ENCODE measurements around the gene THAP7.

THAP7 gene

DNA sequence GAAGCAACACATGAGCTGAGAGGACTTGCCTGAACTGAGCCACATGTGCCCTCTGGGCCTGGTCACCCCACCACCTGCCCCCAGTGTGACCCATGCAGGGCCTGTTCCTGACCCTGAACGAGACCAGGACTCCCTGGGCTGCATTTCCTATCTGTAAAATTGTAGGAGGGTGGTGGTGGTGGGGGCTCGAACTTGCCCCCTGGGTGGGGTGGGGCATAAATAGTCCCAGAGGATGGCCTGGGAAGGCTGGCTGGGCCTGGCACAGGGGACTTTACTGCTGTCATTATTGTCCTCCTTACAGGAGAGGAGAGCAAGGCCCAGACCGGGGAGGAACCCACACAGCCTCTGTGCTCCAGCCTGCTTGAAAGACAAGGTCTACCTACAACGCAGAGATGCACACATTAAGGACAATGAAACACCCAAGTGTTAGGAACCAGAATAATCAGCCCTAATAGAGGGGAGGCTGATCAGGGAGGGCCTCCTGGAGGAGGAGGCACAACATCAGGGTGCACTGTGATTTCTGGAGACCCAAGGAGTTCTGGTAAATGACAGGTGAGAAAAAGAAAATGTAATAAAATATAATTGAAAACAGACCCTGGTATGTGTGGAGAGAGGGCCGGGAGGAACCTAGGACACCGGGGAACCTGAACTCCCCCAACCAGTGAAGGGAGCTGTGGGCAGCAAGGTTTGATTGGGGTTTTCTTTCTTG, 37.7 kb downstream of the THAP7 start:
- no peak for DNase-seq (ENCODE audit: low read depth)

- no peak for DNase-seq (ENCODE audit: low read depth)
Observed at GRCh38 chr22:20963201-20964052, 38.5 kb downstream of the THAP7 start.

DNA sequence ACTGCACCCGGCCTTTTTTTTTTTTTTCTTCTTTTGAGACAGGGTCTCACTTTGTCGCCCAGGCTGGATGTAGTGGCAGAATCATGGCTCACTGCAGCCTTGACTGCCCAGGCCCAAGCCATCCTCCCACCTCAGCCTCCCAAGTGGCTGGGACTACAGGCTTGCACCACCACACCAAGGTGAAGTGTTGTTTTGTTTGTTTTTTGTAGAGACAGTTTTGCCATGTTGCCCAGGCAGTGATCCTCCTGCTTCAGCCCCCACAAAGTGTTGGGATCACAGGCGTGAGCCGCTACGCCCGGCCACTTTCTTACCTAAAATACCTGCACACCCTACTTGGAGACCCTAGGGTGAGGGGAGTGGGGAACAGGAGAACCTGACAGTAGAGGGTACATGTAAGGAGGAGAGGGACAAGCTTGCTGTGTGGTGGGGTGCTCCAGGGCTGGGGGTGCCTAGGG, 39.4 kb downstream of the THAP7 start:
- no peak for DNase-seq (ENCODE audit: low read depth)

- no peak for DNase-seq (ENCODE audit: low read depth)
Observed at GRCh38 chr22:20960609-20961008, 41.3 kb downstream of the THAP7 start.

DNA sequence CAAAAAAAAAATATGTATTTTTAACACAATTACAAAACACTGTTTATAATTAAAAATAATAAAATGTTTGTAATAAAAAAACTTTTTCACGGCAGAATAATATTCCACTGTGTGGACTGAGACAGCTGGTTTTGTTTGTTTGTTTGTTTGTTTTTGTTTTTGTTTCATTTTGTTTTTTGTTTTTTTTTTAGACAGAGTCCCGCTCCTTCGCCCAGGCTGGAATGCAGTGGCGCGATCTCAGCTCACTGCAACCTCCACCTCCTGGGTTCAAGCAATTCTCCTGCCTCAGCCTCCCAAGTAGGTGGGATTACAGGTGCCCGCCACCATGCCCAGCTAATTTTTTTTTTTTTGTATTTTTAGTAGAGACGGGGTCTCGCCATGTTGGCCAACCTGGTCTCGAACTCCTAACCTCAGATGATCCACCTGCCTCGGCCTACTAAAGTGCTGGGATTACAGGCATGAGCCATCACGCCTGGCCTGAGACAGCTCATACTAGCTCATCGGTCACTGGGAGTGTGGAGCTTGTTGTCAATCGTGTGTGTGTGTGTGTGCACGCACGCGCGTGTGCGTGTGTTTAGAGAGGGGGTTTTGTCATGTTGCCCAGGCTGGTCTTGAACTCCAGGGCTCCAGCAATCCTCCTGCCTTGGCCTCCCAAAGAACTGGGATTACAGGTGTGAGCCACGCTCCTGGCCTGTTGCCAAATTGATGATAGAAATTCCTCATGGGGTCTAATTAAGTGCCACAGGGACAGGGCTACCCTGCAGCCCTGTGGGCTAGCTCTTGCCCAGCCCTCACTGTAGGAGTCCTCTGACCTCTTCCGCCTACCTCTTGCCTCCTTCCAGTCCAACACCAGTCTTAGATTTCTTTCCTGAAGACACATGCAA, 42.1 kb downstream of the THAP7 start:
- no peak for DNase-seq (ENCODE audit: low read depth)

DNA sequence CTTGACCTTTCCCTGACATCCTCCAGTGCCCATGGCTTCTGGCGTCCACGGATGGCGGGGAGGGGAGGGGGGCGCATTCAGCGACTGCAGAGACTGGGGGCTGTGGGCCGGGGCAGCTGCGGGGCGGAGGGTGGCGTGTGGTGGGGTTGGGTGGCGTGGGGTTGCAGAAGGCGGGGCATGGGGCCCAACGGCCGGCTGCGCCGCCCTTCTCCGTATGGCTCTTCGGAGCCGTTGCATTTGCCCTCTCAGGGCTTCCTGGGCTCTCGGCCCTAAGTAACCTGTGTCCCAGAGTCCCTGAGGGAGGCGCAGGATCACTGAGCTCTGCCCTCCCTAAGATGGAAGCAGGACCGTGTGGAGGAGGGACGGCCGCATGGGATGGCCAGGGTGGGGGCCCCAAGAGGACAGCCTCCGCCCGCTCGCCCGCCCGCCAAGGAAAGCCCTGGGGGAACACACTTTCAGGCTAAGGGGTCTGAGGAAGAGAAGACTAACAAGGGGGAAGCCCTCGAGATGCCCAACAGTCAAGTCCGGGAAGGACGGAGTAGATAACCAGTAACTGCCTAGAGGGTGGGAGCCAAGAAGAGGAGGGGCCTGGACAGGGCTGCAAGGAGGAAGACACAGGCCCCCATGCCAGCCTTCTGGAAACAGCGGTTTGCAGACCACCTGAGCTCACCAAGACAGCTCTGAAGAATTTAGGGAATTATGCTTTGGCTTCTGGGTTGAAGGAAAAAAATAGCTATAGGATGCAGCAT, 44.1 kb downstream of the THAP7 start:
- DNase-seq (ENCODE audit: low read depth): no peak

GRCh38 chr22:20957102-20957682, 44.7 kb downstream of the THAP7 start:
- no peak for DNase-seq (ENCODE audit: low read depth)

GRCh38 chr22:20956258-20957101, 45.4 kb downstream of the THAP7 start:
- no peak for DNase-seq (ENCODE audit: low read depth)

DNA sequence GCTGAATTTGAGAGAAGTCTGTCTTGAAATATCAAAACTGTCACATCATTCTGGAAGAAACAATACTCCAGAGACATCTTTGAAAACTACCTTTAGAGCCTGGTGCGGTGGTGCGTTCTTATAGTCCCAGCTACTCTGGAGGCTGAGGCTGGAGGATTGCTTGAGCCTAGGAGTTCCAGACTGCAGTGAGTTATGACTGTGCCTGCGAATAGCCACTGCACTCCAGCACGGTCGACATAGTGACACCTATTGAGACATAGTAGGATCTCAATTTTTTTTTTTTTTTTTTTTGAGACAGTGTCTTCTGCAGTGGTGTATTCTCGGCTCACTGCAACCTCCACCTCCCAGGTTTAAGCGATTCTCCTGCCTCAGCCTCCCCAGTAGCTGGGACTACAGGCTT, 46.4 kb downstream of the THAP7 start:
- no peak for DNase-seq (ENCODE audit: low read depth)

- no peak for DNase-seq (ENCODE audit: low read depth)
Observed at GRCh38 chr22:20953668-20954500, 48.0 kb downstream of the THAP7 start.

- DNase-seq (ENCODE audit: low read depth): no peak
Observed at GRCh38 chr22:20953342-20953608, 48.6 kb downstream of the THAP7 start.

GRCh38 chr22:20952544-20953341, 49.2 kb downstream of the THAP7 start:
- DNase-seq (ENCODE audit: low read depth): no peak

DNA sequence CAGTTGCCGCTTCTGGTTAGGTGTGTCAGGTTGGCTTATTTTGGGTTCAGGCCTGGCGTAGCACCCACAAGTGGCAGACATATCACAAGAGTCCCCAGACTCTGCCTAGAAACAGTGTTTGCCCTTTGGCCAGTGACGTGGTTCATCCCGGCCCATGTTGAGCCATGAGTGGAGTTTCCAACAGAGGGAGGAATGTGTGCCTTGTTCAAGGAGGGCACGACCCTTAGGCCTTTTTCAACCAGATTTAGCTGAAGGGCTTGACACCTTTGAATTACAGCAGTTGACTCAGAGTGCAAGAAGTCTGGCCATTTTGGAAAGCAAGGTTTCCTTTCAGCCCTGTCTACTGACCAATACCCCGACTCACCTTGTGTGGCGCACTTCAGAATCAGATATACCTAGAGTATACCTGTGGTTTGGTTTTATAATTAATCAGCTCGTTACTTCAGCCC, 50.0 kb downstream of the THAP7 start:
- no peak for DNase-seq (ENCODE audit: low read depth)

DNA sequence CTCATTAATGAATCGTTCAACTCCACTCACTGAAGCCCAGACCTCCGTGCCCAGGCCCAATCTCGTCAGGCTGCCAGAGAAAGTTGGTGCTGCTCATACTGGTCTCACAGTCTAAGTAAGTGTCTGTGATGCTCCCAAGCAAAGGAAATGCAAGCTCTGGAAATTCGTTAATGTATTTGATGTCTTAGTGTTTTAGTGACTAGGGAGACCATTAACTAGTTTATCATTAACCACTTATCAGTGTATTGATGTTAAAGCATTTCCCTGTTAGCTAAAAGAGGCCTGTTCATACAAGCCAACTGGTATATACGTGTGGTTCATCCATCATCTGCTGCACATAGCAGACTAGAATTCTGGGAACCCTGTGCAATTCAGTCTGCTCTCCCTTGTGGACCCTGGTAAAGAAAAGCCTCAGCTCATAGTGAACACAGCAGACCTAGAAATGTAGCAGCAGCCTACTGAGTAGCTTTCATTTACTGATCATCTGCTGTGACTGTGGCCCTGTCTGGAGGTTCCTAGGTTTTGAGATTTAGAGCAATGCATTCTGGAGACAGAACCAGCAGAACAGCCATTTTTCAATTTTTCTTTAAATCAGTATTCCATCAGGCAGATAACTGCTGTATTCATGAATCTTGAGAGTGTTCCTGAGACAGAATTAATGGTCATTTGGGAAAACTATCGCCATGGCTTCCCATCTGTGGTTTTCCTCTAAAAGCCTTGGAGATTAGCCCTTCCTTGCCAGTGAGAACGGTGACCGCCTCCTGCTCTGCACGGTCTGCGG, 50.6 kb downstream of the THAP7 start:
- no peak for DNase-seq (ENCODE audit: low read depth)

DNA sequence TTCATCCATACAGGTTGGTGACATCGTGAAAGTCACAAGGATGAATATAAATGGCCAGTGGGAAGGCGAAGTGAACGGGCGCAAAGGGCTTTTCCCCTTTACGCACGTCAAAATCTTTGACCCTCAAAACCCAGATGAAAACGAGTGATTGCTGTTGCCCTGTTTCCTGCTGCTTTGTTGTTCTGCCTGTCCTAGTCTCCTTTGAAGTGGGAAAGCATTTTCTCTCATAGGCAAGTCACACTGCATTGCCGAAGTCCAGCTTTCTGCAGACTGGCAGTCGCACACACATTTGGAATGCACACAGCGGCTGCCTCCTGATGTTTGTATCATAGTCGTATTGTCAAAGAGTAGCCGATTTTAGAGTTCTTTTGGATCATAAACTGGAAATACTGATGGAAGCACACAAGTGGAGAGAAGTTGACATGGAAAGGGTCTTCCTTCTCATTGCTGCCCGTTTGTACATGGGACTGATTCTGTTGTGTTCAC, 52.2 kb downstream of the THAP7 start:
- no peak for DNase-seq (ENCODE audit: low read depth)

All from activated T-cell treated with anti-CD3 and anti-CD28 coated beads for 1 hour (primary cell).